Measurements from ENCODE around the gene UNC5B.
"Not testable (repeated sequence)": the region's sequence is repeated elsewhere in the genome, so short reads cannot be mapped to it uniquely, and the experiment has no call there.

UNC5B gene

GRCh38 chr10:71269301-71270288 lies 57.2 kb downstream of the UNC5B start:
- DNase-seq, result no peak

GRCh38 chr10:71270301-71271220 lies 58.2 kb downstream of the UNC5B start:
- no peak for DNase-seq

- DNase-seq, result no peak
Measured at GRCh38 chr10:71271662-71272055, 59.3 kb downstream of the UNC5B start.

GRCh38 chr10:71272056-71272771 lies 59.8 kb downstream of the UNC5B start:
- DNase-seq, result no peak

DNA sequence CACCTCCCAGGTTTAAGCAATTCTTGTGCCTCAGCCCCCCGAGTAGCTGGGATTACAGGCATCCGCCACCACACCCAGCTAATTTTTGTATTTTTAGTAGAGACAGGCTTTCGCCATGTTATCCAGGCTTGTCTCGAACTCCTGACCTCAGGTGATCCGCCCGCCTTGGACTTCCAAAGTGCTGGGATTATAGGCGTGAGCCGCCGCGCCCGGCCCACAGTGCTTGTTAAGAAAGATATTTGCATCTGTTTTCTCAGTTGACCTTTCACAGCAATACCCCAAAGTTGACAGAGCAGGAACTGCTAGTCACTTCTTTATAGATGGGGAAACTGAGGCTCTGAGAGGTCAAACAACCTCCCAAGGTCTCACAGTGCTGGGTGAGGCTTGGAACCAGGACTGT lies 60.6 kb downstream of the UNC5B start:
- DNase-seq, result not testable (repeated sequence)

DNA sequence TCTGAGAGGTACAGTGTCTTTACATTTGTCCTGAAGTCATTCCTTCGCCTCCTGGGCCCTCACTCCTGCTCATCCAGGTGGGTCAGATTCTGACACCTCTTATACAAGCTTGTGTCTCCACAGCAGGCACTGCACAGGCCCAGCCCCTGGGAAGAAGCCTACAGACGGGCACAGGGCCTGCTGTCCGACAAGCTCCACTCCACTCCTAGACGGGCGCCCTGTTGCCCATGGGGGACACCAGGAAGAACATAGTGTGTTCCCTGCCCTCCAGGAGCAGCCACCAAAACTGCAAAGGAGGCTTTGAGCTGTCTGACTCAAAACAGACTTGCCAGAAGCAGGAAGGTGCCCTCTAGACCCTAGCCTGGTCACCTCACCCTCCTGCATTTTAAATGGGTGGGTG lies 61.1 kb downstream of the UNC5B start:
- no peak for DNase-seq

DNA sequence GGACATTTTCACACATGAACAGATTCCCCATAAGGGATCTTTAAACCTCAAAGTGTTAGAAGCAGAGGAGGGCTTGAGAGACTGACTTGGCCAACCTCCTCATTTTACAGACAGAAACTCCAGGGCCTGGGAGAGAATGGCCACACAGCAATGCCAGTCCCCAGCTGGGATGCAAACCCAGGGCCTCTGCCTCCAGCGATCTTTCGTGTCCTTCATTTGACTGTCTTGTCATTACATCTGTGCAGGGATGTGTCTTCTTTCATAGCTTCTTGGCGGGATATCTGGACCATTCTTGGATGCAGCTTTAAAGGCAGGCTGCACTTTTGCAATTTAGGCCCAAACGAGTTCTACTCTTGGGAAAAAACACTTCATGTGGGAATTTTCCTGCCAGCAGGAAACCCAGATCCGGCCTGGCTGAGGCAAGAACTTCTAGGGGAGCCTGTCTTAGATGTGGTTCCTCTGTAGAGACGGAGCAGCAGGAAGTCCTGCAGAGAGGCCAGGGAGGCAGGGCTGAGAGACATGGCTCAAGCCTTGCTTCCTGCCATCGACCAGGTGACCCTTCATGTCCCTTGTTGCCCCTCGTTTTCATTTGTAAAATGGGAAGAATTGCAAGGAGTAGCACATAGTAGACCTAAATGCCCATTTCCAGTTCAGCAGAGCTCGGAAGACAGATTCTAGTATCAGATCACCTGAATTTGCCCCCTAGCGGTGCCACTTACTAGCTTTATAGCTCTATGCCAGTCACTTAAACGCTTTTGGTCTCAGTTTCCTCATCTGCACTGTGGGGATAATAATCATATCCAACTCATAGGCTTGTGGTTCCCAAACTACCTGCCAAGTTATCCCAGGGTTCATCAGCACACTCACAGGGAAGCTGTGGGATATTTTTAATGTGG lies 62.8 kb downstream of the UNC5B start:
- DNase-seq, result no peak

DNA sequence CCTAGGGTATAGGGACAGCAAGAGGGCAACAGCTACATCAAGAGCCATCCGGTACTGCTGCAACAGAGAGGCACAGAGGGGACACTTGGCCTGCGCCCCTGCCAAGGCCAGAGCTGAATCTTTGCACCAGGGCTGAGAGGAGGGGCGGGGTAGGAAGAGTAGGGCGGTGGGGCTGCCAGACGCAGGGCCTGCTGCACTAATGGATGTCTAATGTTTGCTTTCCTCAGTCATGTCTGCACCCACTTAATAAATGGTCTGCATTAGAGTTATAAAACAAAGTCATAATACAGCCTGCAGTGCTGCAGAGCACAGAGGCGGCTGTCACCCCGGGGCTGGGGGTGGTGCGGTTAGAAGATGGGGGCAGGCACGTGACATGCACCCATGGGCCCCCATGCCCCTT lies 64.5 kb downstream of the UNC5B start:
- no peak for DNase-seq

DNA sequence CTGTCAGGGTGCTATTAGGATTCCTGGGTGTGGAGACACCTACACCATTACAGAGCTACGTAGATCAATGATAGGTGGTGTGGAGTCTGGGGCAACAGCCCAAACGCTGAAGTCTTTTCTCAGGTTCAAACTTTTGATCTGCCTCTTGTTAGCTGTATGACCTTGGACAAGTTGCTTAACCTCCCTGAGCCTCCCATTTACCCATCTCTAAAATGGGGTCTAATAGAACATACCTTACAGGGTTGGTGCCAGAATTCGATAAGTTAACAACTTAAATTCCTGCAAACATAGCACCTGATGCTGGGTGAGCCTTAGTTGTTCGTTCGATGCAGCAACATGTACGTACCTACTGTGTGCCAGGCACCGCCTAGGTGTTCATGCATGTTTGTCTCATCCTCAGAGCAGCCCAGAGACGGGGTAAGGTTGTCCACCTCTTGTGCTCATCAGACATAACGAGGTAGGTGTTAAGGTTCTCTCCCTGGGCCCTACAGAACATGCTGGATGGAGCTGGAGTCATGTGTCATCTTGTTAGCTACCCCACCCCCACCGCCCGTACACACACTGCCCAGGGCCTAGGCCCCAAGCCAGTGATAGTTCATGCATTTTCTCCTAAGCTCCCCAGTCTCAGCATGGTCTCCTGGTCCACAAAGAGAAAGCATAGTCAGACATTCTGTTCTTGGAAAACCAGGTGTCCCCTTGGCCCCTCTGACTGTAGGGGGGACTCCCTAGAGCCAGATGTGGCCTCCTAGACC lies 65.7 kb downstream of the UNC5B start:
- DNase-seq, result no peak

- no peak for DNase-seq
Measured at GRCh38 chr10:71278691-71279588, 66.6 kb downstream of the UNC5B start.

DNA sequence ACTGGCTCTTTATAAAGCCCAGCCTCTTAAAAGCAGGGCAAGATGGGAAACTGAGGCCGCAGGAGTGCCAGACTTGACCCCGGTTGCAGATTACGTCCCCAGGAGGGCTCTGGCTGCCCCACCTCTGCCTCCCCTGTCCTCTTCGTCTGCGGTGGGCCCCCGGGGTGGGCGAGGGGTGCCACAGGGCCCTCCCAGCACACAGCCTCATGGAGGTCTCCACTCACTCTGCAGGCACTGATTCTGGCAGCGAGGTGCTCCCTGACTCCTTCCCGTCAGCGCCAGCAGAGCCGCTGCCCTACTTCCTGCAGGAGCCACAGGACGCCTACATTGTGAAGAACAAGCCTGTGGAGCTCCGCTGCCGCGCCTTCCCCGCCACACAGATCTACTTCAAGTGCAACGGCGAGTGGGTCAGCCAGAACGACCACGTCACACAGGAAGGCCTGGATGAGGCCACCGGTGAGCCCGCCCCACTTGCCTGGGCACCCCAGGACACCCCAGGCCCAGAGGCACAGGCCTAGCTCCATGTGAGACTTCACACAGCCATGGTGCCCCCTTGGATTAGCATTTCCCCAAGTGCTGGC lies 67.3 kb downstream of the UNC5B start:
- no peak for DNase-seq

GRCh38 chr10:71280216-71280615 lies 67.8 kb downstream of the UNC5B start:
- no peak for DNase-seq

- no peak for DNase-seq
Measured at GRCh38 chr10:71280825-71281224, 68.5 kb downstream of the UNC5B start.

DNA sequence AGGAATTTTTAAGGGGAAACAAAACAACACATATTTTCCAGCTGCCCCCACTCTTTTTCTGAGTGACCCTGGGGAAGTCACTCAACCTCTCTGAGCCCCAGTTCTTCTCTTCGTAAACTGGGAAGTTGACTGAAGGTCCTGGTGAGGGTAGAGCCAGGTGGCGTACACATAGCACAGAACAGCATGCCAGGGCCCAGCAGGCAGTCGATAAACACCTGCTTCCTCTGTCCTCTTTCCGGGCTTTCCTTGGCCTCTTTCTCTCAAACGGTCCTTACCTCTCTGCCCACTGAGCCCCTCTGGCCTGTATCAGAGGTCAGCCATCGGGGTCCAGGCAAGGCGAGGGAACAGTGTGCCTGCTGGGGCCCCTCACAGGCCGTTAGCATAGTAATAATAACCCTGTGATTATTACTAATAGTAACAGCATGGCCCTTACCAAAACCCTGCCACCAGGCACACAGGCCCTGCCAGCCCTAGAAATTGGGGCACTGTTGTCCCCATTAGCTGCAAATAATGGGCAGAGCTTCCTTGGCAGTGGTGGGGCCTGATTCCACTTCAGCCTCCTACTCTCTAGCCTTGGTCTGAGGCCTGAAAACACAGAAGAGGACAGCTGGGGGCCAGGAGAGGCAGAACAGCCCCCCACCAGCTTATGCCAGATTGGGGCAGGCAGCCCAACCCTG lies 69.4 kb downstream of the UNC5B start:
- DNase-seq, result no peak

DNA sequence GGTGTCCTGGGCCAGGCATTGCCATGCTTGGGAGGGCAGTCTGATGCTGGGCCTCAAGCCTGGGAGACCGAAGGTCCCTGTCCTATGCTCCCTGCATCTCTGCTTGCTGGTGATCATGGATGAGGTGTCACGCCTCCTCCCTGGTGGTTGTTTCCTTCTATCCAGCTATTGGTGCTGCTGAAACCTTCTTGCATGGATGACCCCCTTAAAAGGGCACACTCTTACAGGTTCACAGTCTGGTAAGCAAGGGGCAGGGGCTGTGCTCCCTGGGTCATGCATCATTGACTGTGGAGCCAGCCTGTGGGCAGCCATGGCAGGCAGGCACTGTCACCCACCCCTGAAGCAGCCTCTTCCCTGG lies 69.9 kb downstream of the UNC5B start:
- no peak for DNase-seq

- DNase-seq, result no peak
Measured at GRCh38 chr10:71283410-71283809, 71.0 kb downstream of the UNC5B start.

- DNase-seq, result no peak
Measured at GRCh38 chr10:71283876-71284275, 71.5 kb downstream of the UNC5B start.

DNA sequence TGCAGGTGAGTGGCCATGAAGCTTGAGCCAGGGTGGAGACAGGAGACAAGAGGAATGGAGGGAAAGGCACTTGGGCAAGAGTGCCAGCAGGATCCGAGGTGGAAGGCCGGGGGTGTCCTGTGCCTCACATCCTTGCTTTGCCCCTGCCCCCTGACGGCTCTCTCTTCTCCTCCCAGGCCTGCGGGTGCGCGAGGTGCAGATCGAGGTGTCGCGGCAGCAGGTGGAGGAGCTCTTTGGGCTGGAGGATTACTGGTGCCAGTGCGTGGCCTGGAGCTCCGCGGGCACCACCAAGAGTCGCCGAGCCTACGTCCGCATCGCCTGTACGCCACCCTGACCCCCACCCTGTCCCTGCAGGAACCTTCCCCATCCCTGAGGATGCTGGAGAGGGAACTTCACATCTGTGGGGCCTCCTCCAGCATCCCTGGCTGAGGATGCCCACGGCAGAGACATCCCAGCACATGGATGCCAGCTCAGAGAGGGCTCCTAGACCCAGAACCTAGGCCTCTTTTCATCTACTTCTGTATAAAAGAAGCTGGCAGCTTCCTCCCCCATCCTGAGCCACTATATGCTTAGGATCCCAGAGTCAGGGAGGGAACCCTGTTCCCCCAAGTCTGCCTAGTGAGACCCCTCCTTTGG lies 72.3 kb downstream of the UNC5B start:
- DNase-seq, result no peak

DNA sequence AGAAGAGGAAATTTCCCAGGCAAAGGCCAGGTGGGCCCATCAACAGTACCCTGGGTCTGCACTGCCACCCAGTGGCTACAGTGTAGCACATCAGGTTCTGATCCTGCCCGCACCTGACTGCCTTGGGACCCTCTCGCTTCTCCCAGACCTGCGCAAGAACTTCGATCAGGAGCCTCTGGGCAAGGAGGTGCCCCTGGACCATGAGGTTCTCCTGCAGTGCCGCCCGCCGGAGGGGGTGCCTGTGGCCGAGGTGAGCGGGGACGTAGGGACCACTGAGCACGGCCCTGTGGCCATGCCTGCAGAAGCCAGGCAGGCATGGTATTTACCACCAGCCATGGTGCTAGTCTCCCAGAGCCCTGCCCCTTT lies 72.8 kb downstream of the UNC5B start:
- no peak for DNase-seq
